ENCODE measurements around the gene AKNA. TPM values are rescaled to one million over a fixed set of nuclear protein-coding genes. Genes with fewer than 3 reads are reported as not detected.

Gene AKNA
- total RNA-seq, 4 donors from 2014 or later: 12.5 to 18.5 (median 17.3) TPM

DNA sequence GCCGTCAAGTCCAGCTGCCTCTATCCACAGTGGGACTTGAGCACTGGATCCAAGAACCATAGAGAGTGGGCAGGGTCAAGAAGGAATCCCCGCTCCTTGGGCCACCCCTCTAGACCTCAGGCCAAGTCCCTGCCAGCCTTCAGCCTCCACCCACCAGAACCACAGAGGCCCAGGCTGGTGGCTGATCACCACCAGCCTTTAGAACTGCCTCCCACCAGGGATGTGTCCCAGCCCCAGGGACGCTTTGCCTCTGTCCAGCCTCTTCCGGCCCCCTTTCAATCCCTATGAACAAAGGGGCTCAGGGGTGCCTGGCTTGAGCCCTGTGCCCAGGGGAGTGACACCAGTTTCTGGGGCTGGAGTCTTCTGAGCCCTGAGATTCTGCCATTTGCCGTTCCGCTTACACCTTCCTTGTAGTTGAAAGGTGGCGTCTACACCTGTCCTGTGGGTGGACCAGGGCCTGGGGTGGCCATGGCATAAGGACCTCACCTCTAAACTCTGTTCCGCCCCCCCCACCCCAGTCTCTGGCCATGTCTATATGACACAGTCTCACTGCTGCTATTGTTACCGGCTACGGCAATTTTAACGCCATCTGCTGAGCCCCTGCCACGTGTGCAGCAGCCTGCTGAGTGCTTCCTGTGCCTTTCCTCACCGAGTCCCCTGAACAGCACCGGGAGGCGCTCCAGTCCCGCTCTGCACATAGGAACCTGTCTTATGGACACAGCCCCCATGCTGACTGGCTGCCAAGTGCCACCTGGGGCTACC is 100.6 kb downstream of the AKNA start:
- Histone ChIP-seq H3K36me3 (peaks cover 0 to 5% (median 2%) of the 10 kb centered on the region in 4 donors), H3K4me3 (no peak overlapping the region), H3K9me3 (no peaks in the 10 kb centered on the region), H3K27me3 (peaks cover 0 to 13% (median 0%) of the 10 kb centered on the region in 4 donors), H3K27ac (replicated peaks in 1 of 4) (no peak overlapping the region), H3K4me1 (no peaks in the 10 kb centered on the region)
- intact Hi-C loops (cut with DNase I): no loop called here
- WGBS: 88% methylated on average over 14 of the region's 16 CpGs
- TF ChIP-seq POLR2A (IDR thresholded peaks at IDR 0.05; ENCODE audit: low read depth) (no peak), EP300 (IDR thresholded peaks at IDR 0.05) (no peak), POLR2AphosphoS5 (IDR thresholded peaks at IDR 0.05) (no peak)
- TF ChIP-seq, protein P1, sequence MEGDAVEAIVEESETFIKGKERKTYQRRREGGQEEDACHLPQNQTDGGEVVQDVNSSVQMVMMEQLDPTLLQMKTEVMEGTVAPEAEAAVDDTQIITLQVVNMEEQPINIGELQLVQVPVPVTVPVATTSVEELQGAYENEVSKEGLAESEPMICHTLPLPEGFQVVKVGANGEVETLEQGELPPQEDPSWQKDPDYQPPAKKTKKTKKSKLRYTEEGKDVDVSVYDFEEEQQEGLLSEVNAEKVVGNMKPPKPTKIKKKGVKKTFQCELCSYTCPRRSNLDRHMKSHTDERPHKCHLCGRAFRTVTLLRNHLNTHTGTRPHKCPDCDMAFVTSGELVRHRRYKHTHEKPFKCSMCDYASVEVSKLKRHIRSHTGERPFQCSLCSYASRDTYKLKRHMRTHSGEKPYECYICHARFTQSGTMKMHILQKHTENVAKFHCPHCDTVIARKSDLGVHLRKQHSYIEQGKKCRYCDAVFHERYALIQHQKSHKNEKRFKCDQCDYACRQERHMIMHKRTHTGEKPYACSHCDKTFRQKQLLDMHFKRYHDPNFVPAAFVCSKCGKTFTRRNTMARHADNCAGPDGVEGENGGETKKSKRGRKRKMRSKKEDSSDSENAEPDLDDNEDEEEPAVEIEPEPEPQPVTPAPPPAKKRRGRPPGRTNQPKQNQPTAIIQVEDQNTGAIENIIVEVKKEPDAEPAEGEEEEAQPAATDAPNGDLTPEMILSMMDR (IDR thresholded peaks at IDR 0.05): no peak
- no peak for DNase-seq (ENCODE audit: extremely low spot score)

DNA sequence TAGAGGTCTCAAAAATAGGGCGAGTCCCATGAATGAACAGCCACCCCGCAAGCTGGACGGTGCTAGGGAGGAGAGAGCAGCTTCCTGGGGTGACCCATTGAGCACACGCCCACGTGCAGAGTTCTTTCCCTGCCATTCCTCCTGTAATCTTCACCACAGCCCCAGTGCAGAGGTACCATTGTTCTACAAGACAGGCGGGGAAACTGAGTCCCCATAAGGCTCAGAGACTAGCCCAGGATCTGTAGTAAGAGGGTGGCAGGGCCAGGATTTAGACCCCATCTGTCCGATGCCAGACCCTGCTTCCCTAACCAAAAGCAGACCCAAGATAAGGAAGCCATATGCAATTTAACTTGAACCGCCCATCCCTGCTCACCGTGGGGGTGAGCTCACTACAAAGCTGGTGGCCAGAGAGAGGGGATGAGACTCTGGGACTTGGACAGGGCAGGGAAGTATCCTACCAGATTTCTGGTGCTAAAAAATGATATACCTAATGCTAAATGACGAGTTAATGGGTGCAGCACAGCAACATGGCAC is 101.6 kb downstream of the AKNA start:
- H3K9me3 ChIP-seq: no peaks in the 10 kb centered on the region
- no peak for DNase-seq (ENCODE audit: extremely low spot score)
- intact Hi-C loops (cut with DNase I): no loop called here

DNA sequence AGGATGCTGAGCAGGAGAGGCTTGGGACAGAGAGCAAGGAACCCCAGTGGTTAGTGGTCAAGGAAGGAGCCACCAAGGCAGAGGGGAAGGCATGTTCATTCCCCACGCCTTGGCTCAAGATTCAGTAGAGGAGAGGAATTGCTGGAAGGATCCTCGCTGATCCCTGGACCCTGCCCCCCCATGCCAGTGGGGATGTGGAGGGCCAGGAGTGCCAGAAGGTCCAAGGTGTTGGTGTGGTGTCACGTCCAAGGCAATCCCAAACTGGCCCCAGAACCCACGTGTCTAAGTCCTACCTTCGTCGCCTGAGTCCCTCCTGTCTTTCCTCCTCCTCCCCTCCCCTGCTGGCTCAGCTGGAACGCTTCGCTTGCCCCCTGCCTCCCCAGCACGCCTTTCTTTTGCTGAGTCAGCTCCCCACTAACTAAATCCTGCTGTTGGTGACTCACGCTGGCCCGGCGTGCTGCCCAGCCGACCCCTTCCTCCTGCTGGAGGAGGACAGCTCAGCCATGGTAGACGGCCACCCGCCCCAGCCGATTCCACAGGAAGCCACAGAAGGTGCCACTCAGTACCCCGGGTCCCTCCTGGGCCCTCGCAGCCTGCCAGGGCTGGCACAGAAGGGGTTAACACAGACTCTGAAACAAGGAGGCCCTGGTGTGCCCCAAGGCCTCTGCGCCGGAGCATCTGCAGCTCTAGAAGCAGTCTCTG is 102.5 kb downstream of the AKNA start:
- WGBS: 59% methylated on average over 18 of the region's 20 CpGs
- no peaks in the 10 kb centered on the region for H3K27me3 ChIP-seq
- intact Hi-C loops (cut with DNase I): no loop called here
- DNase-seq (ENCODE audit: extremely low spot score): no peak
- peaks cover 0 to 5% (median 0%) of the 10 kb centered on the region in 4 donors for H3K4me1 ChIP-seq
- H3K9me3 ChIP-seq: no peaks in the 10 kb centered on the region
- no peak overlapping the region for H3K4me3 ChIP-seq
- no peak overlapping the region for H3K27ac ChIP-seq (replicated peaks in 1 of 4)
- TF ChIP-seq, protein P1 (IDR thresholded peaks at IDR 0.05): no peak
- TF ChIP-seq EP300 (IDR thresholded peaks at IDR 0.05): no peak
- TF ChIP-seq POLR2AphosphoS5 (IDR thresholded peaks at IDR 0.05): no peak
- TF ChIP-seq POLR2A (IDR thresholded peaks at IDR 0.05; ENCODE audit: low read depth): no peak
- peaks cover 0 to 3% (median 0%) of the 10 kb centered on the region in 4 donors for H3K36me3 ChIP-seq

More for the DNA sequence above, 101.6 kb downstream of the AKNA start:
- peaks cover 0 to 6% (median 0%) of the 10 kb centered on the region in 4 donors for H3K27me3 ChIP-seq
- WGBS: 79% methylated on average over 8 of the region's 10 CpGs
- TF ChIP-seq, protein P1 (IDR thresholded peaks at IDR 0.05): no peak
- TF ChIP-seq POLR2A (IDR thresholded peaks at IDR 0.05; ENCODE audit: low read depth) (no peak), EP300 (IDR thresholded peaks at IDR 0.05) (no peak), POLR2AphosphoS5 (IDR thresholded peaks at IDR 0.05) (no peak)
- no peak overlapping the region for H3K4me3 ChIP-seq
- peaks cover 0 to 3% (median 0%) of the 10 kb centered on the region in 4 donors for H3K36me3 ChIP-seq
- H3K27ac ChIP-seq (replicated peaks in 1 of 4): no peak overlapping the region
- no peaks in the 10 kb centered on the region for H3K4me1 ChIP-seq

DNA sequence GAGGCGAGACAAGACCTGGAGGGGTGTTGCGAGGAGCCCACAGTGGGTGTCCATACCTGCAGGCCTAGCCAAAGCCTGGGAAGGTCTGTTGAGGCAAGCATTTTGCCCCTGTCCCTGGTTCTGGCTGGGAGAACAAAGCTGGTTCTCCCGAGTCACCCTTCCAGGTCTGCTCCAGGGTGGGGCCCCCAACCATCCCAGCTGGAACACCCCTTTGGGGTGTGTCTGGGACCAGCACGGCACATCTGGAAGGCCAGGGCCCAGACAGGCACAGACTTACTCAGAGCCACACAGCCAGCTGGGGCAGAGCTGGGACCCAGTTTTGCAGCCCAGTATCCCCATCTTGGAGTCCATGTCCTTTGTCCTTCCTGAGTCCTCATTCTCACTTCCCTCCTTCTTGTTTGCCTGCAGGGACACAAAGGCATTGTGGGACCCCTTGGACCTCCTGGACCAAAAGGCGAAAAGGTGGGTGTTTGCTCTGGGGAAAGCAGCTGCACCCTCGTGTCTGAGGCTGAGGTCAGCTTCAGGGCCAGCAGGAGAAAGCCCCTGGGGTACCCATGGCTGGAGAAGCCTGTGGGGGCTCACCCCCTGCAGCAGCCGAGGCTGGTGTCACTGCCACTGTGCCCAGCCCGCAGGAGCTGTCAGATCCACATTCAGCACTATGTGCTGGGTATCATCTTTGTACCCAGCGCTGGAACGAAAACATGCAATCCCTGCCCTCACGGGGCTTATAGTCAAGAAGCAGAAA is 103.3 kb downstream of the AKNA start:
- Histone ChIP-seq H3K27ac (replicated peaks in 1 of 4) (no peak overlapping the region), H3K4me3 (no peak overlapping the region), H3K36me3 (peaks cover 0 to 3% (median 0%) of the 10 kb centered on the region in 4 donors), H3K4me1 (peaks cover 0 to 5% (median 0%) of the 10 kb centered on the region in 4 donors), H3K27me3 (no peaks in the 10 kb centered on the region), H3K9me3 (no peaks in the 10 kb centered on the region)
- 88% methylated on average over 10 of the region's 11 CpGs for WGBS
- no peak for DNase-seq (ENCODE audit: extremely low spot score)
- intact Hi-C loops (cut with DNase I): no loop called here
- TF ChIP-seq POLR2A (IDR thresholded peaks at IDR 0.05; ENCODE audit: low read depth): no peak

Other genes starting within 250 kb of the AKNA start
- 1 to 10 TPM; 1.8 to 3.3 (median 2.7) TPM for gene COL27A1, start 232.4 kb downstream of the AKNA start, total RNA-seq
- 1 to 10 TPM in 1 of 4 donors, not detected in 3; 1.3 TPM for gene ORM1, start 64.9 kb downstream of the AKNA start, total RNA-seq
- not detected for gene ORM2, start 58.1 kb downstream of the AKNA start, total RNA-seq
- gene WHRN, start 117.5 kb upstream of the AKNA start, total RNA-seq: 10 to 100 TPM in 2 of 4 donors, 1 to 10 TPM in 2; 8.1 to 12.6 (median 10.7) TPM
- gene ATP6V1G1, start 199.8 kb upstream of the AKNA start, total RNA-seq: 100 to 1,000 TPM in 2 of 4 donors, 10 to 100 TPM in 2; 88.0 to 135 (median 113) TPM
- 10 to 100 TPM in 2 of 4 donors, 1 to 10 TPM in 2; 7.8 to 17.9 (median 10.2) TPM for gene TMEM268, start 223.3 kb upstream of the AKNA start, total RNA-seq